GM12878 (cell line): Measurements from ENCODE around the gene CALR. TPM values are rescaled to one million over a fixed set of nuclear protein-coding genes. Genes with fewer than 3 reads are reported as not detected.

Experiments used
- ATAC-seq: fragments of 200-7000 bp; cut with Tn5 transposase; 3 replicates; pipeline ENCODE4 v1.9.1; 2020; ENCODE audit warnings: mild to moderate bottlenecking, moderate library complexity
- BruUV-seq: library from RNA; stranded (reverse); fragments of 400-500 nt; replicated peaks from 2 replicates; lab custom pipeline; 2021; lab: Mats Ljungman, UMichigan
- CTCF ChIA-PET: fragments of 300-600 bp; sonication (Branson Sonifier 250); formaldehyde crosslinking; extraction: SDS; loops from one replicate; lab custom pipeline; 2021; ENCODE audit warnings: inconsistent platforms; lab: Yijun Ruan, JAX
- POLR2A ChIA-PET: fragments of 350-600 bp; formaldehyde crosslinking; extraction: SDS; loops from one replicate; lab custom pipeline; 2021; ENCODE audit warnings: inconsistent platforms; lab: Charles Lee
- RAD21 ChIA-PET: fragments of 300-600 bp; sonication (Branson Sonifier 250); formaldehyde crosslinking; loops from one replicate; lab custom pipeline; 2023; ENCODE audit warnings: antibody characterized with exemption; ENCODE audit not compliant: unreplicated experiment; lab: Charles Lee
- SMC1A ChIA-PET: fragments of 300-600 bp; sonication (Branson Sonifier 250); formaldehyde crosslinking; loops from one replicate; lab custom pipeline; 2023; ENCODE audit not compliant: unreplicated experiment, uncharacterized antibody; lab: Charles Lee
- DNase-seq: peaks from one replicate; pipeline ENCODE4 v3.0.0-alpha.2; 2011; ENCODE audit warnings: low read depth, low spot score
- FAIRE-seq: peaks from 3 replicates; lab custom pipeline; 2011; peaks lifted over from hg19 to GRCh38; lab: Jason Lieb, UNC
- H2AFZ ChIP-seq: 2 replicates; pipeline ENCODE4 v1.6.0; 2011; ENCODE audit warnings: low read depth, low read length, control low read depth; ENCODE audit not compliant: control insufficient read depth
- H3K27ac ChIP-seq: 2 replicates; pipeline ENCODE4 v1.5.1; 2011; ENCODE audit warnings: control low read depth; ENCODE audit not compliant: control insufficient read depth, insufficient read depth
- H3K27me3 ChIP-seq, 2 experiments: replicated peaks in 1 of 2; 2 replicates each; pipeline versions ENCODE4 v1.6.0 to v1.6.1; 2011; ENCODE audit warnings: low read length in 1 of 2; ENCODE audit not compliant: control insufficient read depth in 2 of 2, insufficient read depth in 2 of 2
- H3K36me3 ChIP-seq, 2 experiments: 2 replicates each; pipeline ENCODE4 v1.5.1; 2011; ENCODE audit warnings: low read length in 1 of 2; ENCODE audit not compliant: control insufficient read depth in 2 of 2, insufficient read depth in 2 of 2
- H3K4me1 ChIP-seq: 2 replicates; pipeline ENCODE4 v1.6.1; 2011; ENCODE audit warnings: mild to moderate bottlenecking, low read length, moderate library complexity, mixed read lengths; ENCODE audit not compliant: control insufficient read depth, insufficient read depth
- H3K4me2 ChIP-seq: 2 replicates; pipeline ENCODE4 v1.6.0; 2011; ENCODE audit warnings: control low read depth; ENCODE audit not compliant: control insufficient read depth, insufficient read depth
- H3K4me3 ChIP-seq: fragments of 200-600 bp; sonication (generic); 2 replicates; pipeline ENCODE4 v1.5.1; 2016
- H3K79me2 ChIP-seq: 2 replicates; pipeline ENCODE4 v1.6.0; 2011; ENCODE audit warnings: low read length; ENCODE audit not compliant: control insufficient read depth, insufficient read depth
- H3K9ac ChIP-seq: 2 replicates; pipeline ENCODE4 v1.8.0; 2011; ENCODE audit warnings: low read length, control low read depth, mixed read lengths; ENCODE audit not compliant: control insufficient read depth, insufficient read depth
- H3K9me3 ChIP-seq: replicated peaks from 3 replicates; pipeline ENCODE4 v1.5.1; 2011; ENCODE audit warnings: mild to moderate bottlenecking, low read length; ENCODE audit not compliant: control insufficient read depth, insufficient read depth
- H4K20me1 ChIP-seq: 2 replicates; pipeline ENCODE4 v1.6.0; 2011; ENCODE audit not compliant: control insufficient read depth, insufficient read depth
- BRCA1 ChIP-seq: IDR thresholded peaks from 2 replicates; pipeline ENCODE4 v1.6.1; 2011; ENCODE audit warnings: low read depth, low read length, improper control_type of control experiment
- ESRRA ChIP-seq: IDR thresholded peaks from 2 replicates; pipeline ENCODE4 v1.6.1; 2012; ENCODE audit warnings: mild to moderate bottlenecking, low read length, improper control_type of control experiment
- ETV6 ChIP-seq, 2 experiments: fragments of 450-650 bp in 1 of 2; IDR thresholded peaks in 1 of 2; conservative IDR thresholded peaks in 1 of 2; 2 replicates each; pipeline ENCODE4 v1.6.1; 2014; ENCODE audit warnings: antibody characterized with exemption in 1 of 2, borderline replicate concordance in 1 of 2, low read depth in 1 of 2, mild to moderate bottlenecking in 1 of 2, moderate library complexity in 1 of 2
- JUNB ChIP-seq: IDR thresholded peaks from 2 replicates; pipeline ENCODE4 v1.6.1; 2016; ENCODE audit warnings: antibody characterized with exemption, mild to moderate bottlenecking
- JUND ChIP-seq: IDR thresholded peaks from 2 replicates; pipeline ENCODE4 v1.6.1; 2012; ENCODE audit warnings: low read depth, mild to moderate bottlenecking, low read length, improper control_type of control experiment, moderate library complexity
- LARP7 ChIP-seq: fragments of 450-650 bp; IDR thresholded peaks from 2 replicates; pipeline ENCODE4 v1.6.1; 2017; ENCODE audit warnings: mild to moderate bottlenecking
- RCOR1 ChIP-seq: conservative IDR thresholded peaks from 2 replicates; pipeline ENCODE4 v1.6.1; 2012; ENCODE audit warnings: low read depth, low read length, improper control_type of control experiment
- SMAD1 ChIP-seq: fragments of 450-650 bp; IDR thresholded peaks from 2 replicates; pipeline ENCODE4 v1.6.1; 2018; ENCODE audit warnings: mild to moderate bottlenecking, low read depth; ENCODE audit not compliant: partially characterized antibody
- SPI1 ChIP-seq: IDR thresholded peaks from 2 replicates; pipeline ENCODE4 v1.6.1; 2011; ENCODE audit warnings: low read depth, mild to moderate bottlenecking, low read length, moderate library complexity, borderline replicate concordance; ENCODE audit not compliant: insufficient read depth
- STAT3 ChIP-seq: IDR thresholded peaks from 2 replicates; pipeline ENCODE4 v1.6.1; 2011; ENCODE audit warnings: low read depth, low read length, improper control_type of control experiment
- ZBED1 ChIP-seq: IDR thresholded peaks from 2 replicates; pipeline ENCODE4 v1.6.1; 2016; ENCODE audit warnings: borderline replicate concordance
- WGBS: methylation state at CpG from one replicate; pipeline ENCODE4 v1.1.6; 2016; ENCODE audit warnings: low lambda C conversion rate; ENCODE audit not compliant: insufficient replicate concordance, insufficient coverage; ENCODE audit errors: missing lambda C conversion rate; 5-methylcytosine and 5-hydroxymethylcytosine counted together
- in situ Hi-C: fragments of 300-500 bp; cut with MboI; formaldehyde crosslinking; loops from 9 replicates; pipeline ENCODE4 v1.14.3; 2018; ENCODE audit warnings: mixed read lengths
- intact Hi-C: fragments of 100-400 bp; cut with micrococcal nuclease; formaldehyde crosslinking; loops from one replicate; pipeline ENCODE4 v1.14.2; 2022; ENCODE audit not compliant: unreplicated experiment
- polyA plus RNA-seq, 11 experiments: library from polyadenylated mRNA; depleted of rRNA in 4 of 11; unstranded in 6 of 11; stranded (reverse) in 5 of 11; fragments of >200 nt; fragmentation: Nextera tagmentation in 4 of 11; fragmentation: Illumina TruSeq in 1 of 11; extraction: Ambion mirVana in 4 of 11; extraction: Trizol in 1 of 11; gene quantifications; 1 replicate in 1 of 11; 2 replicates in 10 of 11; pipeline versions ENCODE4 v1.2.1 to v1.2.3, GENCODE V29; 2011 to 2016; ENCODE audit warnings: inconsistent platforms in 2 of 11, missing spikeins in 2 of 11, low read depth in 1 of 11
- total RNA-seq, 4 experiments: library from RNA; depleted of rRNA in 3 of 4; stranded (reverse); fragments of >200 nt in 3 of 4; fragmentation: Illumina TruSeq in 1 of 4; extraction: Trizol in 1 of 4; gene quantifications; 2 replicates each; pipeline versions ENCODE4 v1.2.1 to v1.2.3, GENCODE V29; 2013 to 2021
- TF ChIP-seq, protein P1 (sequence below): fragments of 450-650 bp; formaldehyde crosslinking; IDR thresholded peaks from 2 replicates; pipeline ENCODE4 v1.4.0; 2022; ENCODE audit warnings: mild to moderate bottlenecking, moderate library complexity
- TF ChIP-seq, protein P2 (sequence below): IDR thresholded peaks from 2 replicates; pipeline ENCODE4 v1.6.1; 2012; ENCODE audit warnings: low read length, inconsistent platforms

Gene CALR
- total and polyA plus RNA-seq, 10 of the 15 experiments (the other 5 are each of a cell fraction or from before 2014, with no cell fraction given): 202 to 1,451 (median 749) TPM

- intact Hi-C loops: no loop called here
- no peak for DNase-seq
- FAIRE-seq: no peak
- H3K27me3 ChIP-seq: no peaks in the 10 kb centered on the region
- in situ Hi-C loops: no loop called here
- H3K27ac ChIP-seq: no peak overlapping the region
- H3K79me2 ChIP-seq: peaks cover 32% of the 10 kb centered on the region
- 99% methylated on average over 18 of the region's 19 CpGs for WGBS
- TF ChIP-seq JUND (no peak), ZBED1 (no peak), STAT3 (no peak), LARP7 (no peak), JUNB (no peak), ETV6 (conservative IDR thresholded peaks at IDR 0.05 in 1 of 2, IDR thresholded peaks at IDR 0.05 in 1 of 2; ENCODE audit: borderline replicate concordance in 1 of 2, low read depth in 1 of 2) (no peak), SMAD1 (no peak), RCOR1 (no peak), SPI1 (no peak), BRCA1 (no peak), ESRRA (no peak)
- TF ChIP-seq, protein P1, sequence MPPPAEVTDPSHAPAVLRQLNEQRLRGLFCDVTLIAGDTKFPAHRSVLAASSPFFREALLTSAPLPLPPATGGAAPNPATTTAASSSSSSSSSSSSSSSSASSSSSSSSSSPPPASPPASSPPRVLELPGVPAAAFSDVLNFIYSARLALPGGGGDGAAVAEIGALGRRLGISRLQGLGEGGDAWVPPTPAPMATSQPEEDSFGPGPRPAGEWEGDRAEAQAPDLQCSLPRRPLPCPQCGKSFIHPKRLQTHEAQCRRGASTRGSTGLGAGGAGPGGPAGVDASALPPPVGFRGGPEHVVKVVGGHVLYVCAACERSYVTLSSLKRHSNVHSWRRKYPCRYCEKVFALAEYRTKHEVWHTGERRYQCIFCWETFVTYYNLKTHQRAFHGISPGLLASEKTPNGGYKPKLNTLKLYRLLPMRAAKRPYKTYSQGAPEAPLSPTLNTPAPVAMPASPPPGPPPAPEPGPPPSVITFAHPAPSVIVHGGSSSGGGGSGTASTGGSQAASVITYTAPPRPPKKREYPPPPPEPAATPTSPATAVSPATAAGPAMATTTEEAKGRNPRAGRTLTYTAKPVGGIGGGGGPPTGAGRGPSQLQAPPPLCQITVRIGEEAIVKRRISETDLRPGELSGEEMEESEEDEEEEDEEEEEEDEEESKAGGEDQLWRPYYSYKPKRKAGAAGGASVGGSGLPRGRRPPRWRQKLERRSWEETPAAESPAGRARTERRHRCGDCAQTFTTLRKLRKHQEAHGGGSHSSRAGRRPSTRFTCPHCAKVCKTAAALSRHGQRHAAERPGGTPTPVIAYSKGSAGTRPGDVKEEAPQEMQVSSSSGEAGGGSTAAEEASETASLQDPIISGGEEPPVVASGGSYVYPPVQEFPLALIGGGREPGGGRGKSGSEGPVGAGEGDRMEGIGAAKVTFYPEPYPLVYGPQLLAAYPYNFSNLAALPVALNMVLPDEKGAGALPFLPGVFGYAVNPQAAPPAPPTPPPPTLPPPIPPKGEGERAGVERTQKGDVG (CRISPR knock-in tag): no peak
- TF ChIP-seq, protein P2, sequence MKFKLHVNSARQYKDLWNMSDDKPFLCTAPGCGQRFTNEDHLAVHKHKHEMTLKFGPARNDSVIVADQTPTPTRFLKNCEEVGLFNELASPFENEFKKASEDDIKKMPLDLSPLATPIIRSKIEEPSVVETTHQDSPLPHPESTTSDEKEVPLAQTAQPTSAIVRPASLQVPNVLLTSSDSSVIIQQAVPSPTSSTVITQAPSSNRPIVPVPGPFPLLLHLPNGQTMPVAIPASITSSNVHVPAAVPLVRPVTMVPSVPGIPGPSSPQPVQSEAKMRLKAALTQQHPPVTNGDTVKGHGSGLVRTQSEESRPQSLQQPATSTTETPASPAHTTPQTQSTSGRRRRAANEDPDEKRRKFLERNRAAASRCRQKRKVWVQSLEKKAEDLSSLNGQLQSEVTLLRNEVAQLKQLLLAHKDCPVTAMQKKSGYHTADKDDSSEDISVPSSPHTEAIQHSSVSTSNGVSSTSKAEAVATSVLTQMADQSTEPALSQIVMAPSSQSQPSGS: no peak
- BruUV-seq: no TSS peak
- H3K36me3 ChIP-seq: peaks cover 10 to 23% of the 10 kb centered on the region in 2 experiments; a peak in 3 of 4 replicates
- SMC1A ChIA-PET: interaction anchor here (1.2 to 3.2 kb wide), 2 partner anchors 10 to 83 kb away, joined by 3 to 14 read pairs; partner anchors contain the start of gene SYCE2
- H3K4me3 ChIP-seq: no peak overlapping the region
- no peak overlapping the region for H2AFZ ChIP-seq
- H3K9ac ChIP-seq: no peak overlapping the region
- H3K4me1 ChIP-seq: no peaks in the 10 kb centered on the region
- RAD21 ChIA-PET: interaction anchor here (1.6 kb wide), 1 partner anchor 10 kb away, joined by 6 read pairs; the partner anchor contains the start of gene SYCE2
- POLR2A ChIA-PET: interaction anchor here (0.9 kb wide), 1 partner anchor 10 kb away, joined by 3 read pairs; no protein-coding TSS in a partner anchor
- no peak for ATAC-seq
- CTCF ChIA-PET: interaction anchor here (1.0 to 2.3 kb wide), 4 partner anchors 15 to 173 kb away, joined by 3 to 11 read pairs (median 6); no protein-coding TSS in a partner anchor
- H3K4me2 ChIP-seq: no peak overlapping the region
- no peaks in the 10 kb centered on the region for H3K9me3 ChIP-seq
- no peaks in the 10 kb centered on the region; the same call in 1 of the 2 replicates for H4K20me1 ChIP-seq
Observed at GRCh38 chr19:12930002-12930645, 8.3 kb upstream of the CALR start.
